Thyroid gland (tissue), 4 donors: ENCODE measurements around the gene RNU11.

Experiments
- POLR2A ChIP-seq, 2 donors: fragments of 450-650 bp; IDR thresholded peaks; one replicate each; pipeline ENCODE4 v1.6.1; 2017; ENCODE audit warnings: antibody characterized with exemption in 2 of 2, mild to moderate bottlenecking in 2 of 2, moderate library complexity in 1 of 2
- TF ChIP-seq, protein P1 (sequence below), 6 experiments: fragments of 200-600 bp in 3 of 6; fragments of 450-650 bp in 3 of 6; sonication (generic) in 3 of 6; IDR thresholded peaks; one replicate each; pipeline ENCODE4 v1.5.1; 2016 to 2019; ENCODE audit warnings: antibody characterized with exemption in 6 of 6, mild to moderate bottlenecking in 2 of 6, inconsistent platforms in 1 of 6, moderate library complexity in 1 of 6

DNA sequence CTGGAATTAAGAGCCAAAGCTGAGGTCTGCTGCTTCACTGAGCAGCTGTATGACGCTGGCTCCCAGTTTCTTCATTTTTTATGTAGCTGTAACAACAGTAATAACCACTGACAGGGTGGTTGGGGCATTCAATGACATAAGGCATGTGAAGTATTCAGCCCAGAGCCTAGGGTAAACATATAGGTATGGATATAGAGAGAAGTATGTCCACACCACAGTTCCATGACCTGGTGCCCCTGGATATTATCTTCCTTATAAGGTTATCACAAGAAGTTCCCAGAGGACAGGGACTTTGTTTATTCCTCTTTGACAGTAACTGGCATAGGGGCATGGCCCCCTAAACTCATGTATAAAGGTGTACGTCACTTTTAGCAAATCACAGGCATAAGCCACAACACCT is 41.6 kb upstream of the RNU11 start:
- TF ChIP-seq POLR2A (IDR thresholded peaks at IDR 0.05), result no peak
- TF ChIP-seq, protein P1, sequence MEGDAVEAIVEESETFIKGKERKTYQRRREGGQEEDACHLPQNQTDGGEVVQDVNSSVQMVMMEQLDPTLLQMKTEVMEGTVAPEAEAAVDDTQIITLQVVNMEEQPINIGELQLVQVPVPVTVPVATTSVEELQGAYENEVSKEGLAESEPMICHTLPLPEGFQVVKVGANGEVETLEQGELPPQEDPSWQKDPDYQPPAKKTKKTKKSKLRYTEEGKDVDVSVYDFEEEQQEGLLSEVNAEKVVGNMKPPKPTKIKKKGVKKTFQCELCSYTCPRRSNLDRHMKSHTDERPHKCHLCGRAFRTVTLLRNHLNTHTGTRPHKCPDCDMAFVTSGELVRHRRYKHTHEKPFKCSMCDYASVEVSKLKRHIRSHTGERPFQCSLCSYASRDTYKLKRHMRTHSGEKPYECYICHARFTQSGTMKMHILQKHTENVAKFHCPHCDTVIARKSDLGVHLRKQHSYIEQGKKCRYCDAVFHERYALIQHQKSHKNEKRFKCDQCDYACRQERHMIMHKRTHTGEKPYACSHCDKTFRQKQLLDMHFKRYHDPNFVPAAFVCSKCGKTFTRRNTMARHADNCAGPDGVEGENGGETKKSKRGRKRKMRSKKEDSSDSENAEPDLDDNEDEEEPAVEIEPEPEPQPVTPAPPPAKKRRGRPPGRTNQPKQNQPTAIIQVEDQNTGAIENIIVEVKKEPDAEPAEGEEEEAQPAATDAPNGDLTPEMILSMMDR (IDR thresholded peaks at IDR 0.05), result no peak
